C4-2B (cell line): ENCODE results near the gene RSPH6A.

Experiments
- H3K27ac ChIP-seq: fragments of 450-650 bp; 2 replicates; pipeline ENCODE4 v1.5.1; 2017
- ZFX ChIP-seq: fragments of 450-650 bp; IDR thresholded peaks from 2 replicates; pipeline ENCODE4 v1.6.1; 2017
- TF ChIP-seq, protein P1 (sequence below): fragments of 450-650 bp; conservative IDR thresholded peaks from 2 replicates; pipeline ENCODE4 v1.5.1; 2017; ENCODE audit warnings: mild to moderate bottlenecking

The RSPH6A gene

DNA sequence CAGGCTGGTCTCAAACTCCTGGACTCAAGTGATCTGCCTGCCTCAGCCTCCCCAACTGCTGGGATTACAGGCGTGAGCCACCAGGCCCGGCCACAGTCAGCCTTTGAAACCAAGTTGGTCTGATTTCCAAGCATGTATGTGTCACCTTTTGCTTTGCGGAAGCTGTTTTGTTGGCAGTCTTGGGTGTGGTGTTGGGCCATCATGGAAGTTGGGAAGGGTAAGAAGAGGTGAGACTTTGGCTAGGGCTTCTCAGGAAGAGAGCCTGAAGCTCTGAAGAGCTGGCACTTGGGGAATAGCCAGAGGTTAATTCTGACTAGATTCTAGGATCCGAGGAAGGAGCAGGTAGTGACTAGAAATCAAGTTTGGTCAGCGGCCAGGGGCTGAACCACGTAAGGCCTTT lies 2.8 kb downstream of the RSPH6A start:
- TF ChIP-seq, protein P1, sequence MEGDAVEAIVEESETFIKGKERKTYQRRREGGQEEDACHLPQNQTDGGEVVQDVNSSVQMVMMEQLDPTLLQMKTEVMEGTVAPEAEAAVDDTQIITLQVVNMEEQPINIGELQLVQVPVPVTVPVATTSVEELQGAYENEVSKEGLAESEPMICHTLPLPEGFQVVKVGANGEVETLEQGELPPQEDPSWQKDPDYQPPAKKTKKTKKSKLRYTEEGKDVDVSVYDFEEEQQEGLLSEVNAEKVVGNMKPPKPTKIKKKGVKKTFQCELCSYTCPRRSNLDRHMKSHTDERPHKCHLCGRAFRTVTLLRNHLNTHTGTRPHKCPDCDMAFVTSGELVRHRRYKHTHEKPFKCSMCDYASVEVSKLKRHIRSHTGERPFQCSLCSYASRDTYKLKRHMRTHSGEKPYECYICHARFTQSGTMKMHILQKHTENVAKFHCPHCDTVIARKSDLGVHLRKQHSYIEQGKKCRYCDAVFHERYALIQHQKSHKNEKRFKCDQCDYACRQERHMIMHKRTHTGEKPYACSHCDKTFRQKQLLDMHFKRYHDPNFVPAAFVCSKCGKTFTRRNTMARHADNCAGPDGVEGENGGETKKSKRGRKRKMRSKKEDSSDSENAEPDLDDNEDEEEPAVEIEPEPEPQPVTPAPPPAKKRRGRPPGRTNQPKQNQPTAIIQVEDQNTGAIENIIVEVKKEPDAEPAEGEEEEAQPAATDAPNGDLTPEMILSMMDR: no peak
- no peak overlapping the region for H3K27ac ChIP-seq

DNA sequence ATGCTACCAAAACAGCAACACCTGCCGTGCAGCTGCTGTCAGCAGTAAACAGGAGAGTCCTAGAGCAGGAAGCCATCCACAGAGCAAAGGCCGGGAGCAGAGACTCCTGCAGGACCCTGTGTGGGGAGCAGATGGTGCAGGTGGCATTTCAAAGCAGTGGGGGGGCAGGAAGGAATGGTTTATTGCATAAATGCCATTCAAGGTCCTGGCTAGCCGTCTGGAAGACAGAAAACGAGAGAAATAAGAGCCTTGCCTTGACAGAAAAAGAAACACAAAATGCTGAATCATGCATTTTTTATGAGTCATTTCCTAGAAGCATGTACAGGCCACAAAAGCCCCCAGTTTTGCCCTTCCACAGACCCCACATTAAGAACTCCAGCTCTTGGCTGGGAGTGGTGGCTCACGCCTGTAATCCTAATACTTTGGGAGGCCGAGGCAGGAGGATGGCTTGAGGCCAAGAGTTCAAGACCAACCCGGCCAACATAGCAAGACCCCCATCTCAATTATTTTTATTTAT lies 5.4 kb downstream of the RSPH6A start:
- no peak for TF ChIP-seq ZFX
- TF ChIP-seq, protein P1: no peak
- H3K27ac ChIP-seq: no peak overlapping the region

DNA sequence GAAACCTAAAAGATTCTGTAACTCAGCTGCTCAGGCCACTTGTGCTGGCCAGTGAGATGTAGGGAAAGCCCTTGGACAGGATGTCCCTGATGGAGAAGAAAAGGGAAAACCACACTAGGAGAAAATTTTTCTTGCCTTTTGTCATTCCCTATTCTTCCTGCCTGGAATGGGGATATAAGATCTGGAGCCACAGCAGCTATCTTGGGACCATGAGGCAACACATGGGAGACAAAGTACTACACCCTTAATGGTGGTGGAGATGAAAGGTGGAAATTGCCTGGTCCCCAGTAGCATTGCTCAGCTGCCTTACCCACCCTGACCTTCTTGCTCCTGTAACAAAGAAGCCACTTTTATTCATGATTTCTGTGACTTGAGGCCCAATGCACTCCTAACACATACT lies 9.4 kb downstream of the RSPH6A start:
- no peak overlapping the region for H3K27ac ChIP-seq
- TF ChIP-seq, protein P1: no peak
- no peak for TF ChIP-seq ZFX

GRCh38 chr19:45804959-45805230 lies 10.2 kb downstream of the RSPH6A start:
- H3K27ac ChIP-seq: no peak overlapping the region
- TF ChIP-seq, protein P1: no peak
- TF ChIP-seq ZFX: no peak

DNA sequence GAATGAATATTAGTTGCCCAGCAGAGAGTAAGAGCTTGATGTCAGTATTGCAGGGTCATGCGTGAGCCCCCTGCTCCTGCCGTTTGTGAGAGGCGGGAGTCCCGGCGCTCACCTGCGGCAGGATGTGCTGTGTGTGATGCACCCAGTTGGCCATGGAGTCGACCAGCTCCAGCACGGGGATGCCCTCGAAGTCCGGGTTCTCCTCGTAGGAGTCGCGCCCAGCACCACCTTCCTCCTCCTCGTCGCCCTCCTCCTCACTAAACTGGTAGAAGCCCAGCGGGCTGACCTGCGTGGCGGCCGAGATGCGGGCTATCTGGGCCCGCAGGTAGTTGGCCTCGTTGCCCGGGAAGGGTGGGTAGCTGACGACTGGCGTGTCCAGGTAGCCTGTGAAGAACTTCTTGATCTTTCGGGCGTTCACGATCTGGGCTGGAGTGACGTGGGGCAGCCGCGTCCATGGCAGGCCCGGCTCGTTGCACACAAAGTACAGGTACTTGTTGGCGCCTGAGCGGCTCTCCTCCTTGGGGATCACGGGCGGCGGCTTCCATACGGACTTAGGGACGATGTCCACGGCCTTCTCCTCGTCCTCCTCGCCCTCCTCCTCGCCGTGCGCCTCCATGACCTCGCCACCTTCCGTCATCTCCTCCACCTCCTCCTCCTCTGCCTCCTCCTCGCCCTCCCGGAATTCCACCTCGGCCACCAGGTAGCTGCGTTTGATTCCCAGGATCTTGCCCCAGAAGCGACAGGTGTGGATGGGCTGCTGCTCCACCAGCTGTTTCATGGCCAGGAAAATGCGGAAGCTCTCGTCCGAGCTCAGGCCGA lies 10.8 kb downstream of the RSPH6A start:
- no peak for TF ChIP-seq ZFX
- TF ChIP-seq, protein P1: no peak
- H3K27ac ChIP-seq: no peak overlapping the region

DNA sequence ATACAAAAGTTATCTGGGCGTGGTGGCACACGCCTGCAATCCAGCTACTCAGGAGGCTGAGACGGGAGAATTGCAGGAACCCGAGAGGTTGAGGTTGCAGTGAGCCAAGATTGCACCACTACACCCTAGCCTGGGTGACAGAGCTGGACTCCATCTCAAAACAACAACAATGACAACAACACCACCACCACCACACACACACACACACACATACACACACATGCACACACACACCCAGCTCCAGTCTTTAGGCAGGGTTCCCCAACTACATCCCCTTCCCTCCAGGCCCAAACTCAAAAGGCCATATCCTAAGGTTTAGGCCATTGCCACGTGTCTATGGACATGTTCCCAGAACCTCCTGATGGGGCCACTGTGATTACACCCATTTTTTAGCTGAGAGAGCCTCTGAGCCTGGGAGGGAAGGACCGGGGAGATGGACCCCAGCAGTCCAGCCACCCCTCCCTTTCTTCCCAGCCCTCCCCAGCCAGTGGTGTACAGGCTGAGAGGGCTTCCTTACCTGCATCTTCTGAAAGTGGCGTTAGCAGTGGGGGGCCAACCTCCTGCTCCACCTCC lies 13.4 kb downstream of the RSPH6A start:
- no peak overlapping the region for H3K27ac ChIP-seq
- TF ChIP-seq, protein P1: no peak
- TF ChIP-seq ZFX: no peak

GRCh38 chr19:45800070-45800553 lies 15.0 kb downstream of the RSPH6A start:
- no peak overlapping the region for H3K27ac ChIP-seq
- TF ChIP-seq, protein P1: no peak
- TF ChIP-seq ZFX: no peak

GRCh38 chr19:45799541-45799940 lies 15.6 kb downstream of the RSPH6A start:
- peak overlapping the region; percentile 10; the same call in 1 of the 2 replicates for H3K27ac ChIP-seq
